Panc1 (cell line): Measurements from ENCODE around the gene RASGEF1B. TPM values are rescaled to one million over a fixed set of nuclear protein-coding genes. Genes with fewer than 3 reads are reported as not detected.

Source experiments
- ATAC-seq: fragments of 200-7000 bp; cut with Tn5 transposase; 2 replicates; pipeline ENCODE4 v1.9.1; 2020; ENCODE audit warnings: mild to moderate bottlenecking, moderate library complexity
- BruUV-seq: library from RNA; stranded (reverse); fragments of 400-500 nt; replicated peaks from 2 replicates; lab custom pipeline; 2021; lab: Mats Ljungman, UMichigan
- CTCF ChIA-PET: fragments of 300-600 bp; sonication (Branson Sonifier 250); formaldehyde crosslinking; loops from one replicate; lab custom pipeline; 2022; ENCODE audit warnings: antibody characterized with exemption; lab: Charles Lee
- POLR2A ChIA-PET: fragments of 300-600 bp; sonication (Branson Sonifier 250); formaldehyde crosslinking; loops from one replicate; lab custom pipeline; 2022; ENCODE audit warnings: antibody characterized with exemption; lab: Charles Lee
- DNase-seq: peaks from one replicate; pipeline ENCODE4 v3.0.0-alpha.2; 2010; ENCODE audit warnings: low read depth, low spot score
- H3K27ac ChIP-seq: 2 replicates; pipeline ENCODE4 v1.5.1; 2011; ENCODE audit warnings: mild to moderate bottlenecking, low read length, inconsistent platforms
- H3K27me3 ChIP-seq: fragments of 200-500 bp; sonication (Bioruptor generic); 2 replicates; pipeline ENCODE4 v1.6.0; 2014; ENCODE audit warnings: low read length, inconsistent platforms; ENCODE audit not compliant: control insufficient read depth, insufficient read depth
- H3K36me3 ChIP-seq: fragments of 200-500 bp; sonication (Bioruptor generic); 2 replicates; pipeline ENCODE4 v1.5.1; 2014; ENCODE audit warnings: inconsistent platforms, mild to moderate bottlenecking, low read length, moderate library complexity; ENCODE audit not compliant: control insufficient read depth, insufficient read depth
- H3K4me1 ChIP-seq: 2 replicates; pipeline ENCODE4 v1.5.1; 2011; ENCODE audit warnings: inconsistent platforms, mild to moderate bottlenecking, low read length, moderate library complexity; ENCODE audit not compliant: control insufficient read depth, insufficient read depth
- H3K4me3 ChIP-seq, 2 experiments: 2 replicates each; pipeline ENCODE4 v1.5.1; 2011 to 2012; ENCODE audit warnings: low read depth in 2 of 2, low read length in 2 of 2, mild to moderate bottlenecking in 2 of 2, inconsistent platforms in 1 of 2, moderate library complexity in 1 of 2
- H3K9me3 ChIP-seq: fragments of 200-500 bp; sonication (Bioruptor generic); 2 replicates; pipeline ENCODE4 v1.5.1; 2014; ENCODE audit warnings: low read depth, mild to moderate bottlenecking, inconsistent platforms, low read length, moderate library complexity; ENCODE audit not compliant: control insufficient read depth, insufficient read depth
- POLR2AphosphoS5 ChIP-seq: IDR thresholded peaks from 2 replicates; pipeline ENCODE4 v1.6.1; 2012; ENCODE audit warnings: mild to moderate bottlenecking, low read depth, low read length, moderate library complexity
- SIN3A ChIP-seq: IDR thresholded peaks from 2 replicates; pipeline ENCODE4 v1.6.1; 2012; ENCODE audit warnings: low read depth, mild to moderate bottlenecking, low read length, moderate library complexity, borderline replicate concordance; ENCODE audit not compliant: insufficient read depth
- TCF7L2 ChIP-seq: IDR thresholded peaks from 2 replicates; pipeline ENCODE4 v1.6.1; 2011; ENCODE audit warnings: mild to moderate bottlenecking, low read depth, low read length, inconsistent platforms
- in situ Hi-C: cut with HindIII; loops from 2 replicates; pipeline ENCODE4 v1.10.0; 2016; ENCODE audit warnings: low sequenced_read_pairs, low pct_unique_long_range_greater_than_20kb
- intact Hi-C: fragments of 100-400 bp; cut with micrococcal nuclease; formaldehyde crosslinking; loops from one replicate; pipeline ENCODE4 v1.10.0; 2022; ENCODE audit not compliant: unreplicated experiment
- total RNA-seq: library from RNA; stranded (reverse); gene quantifications from one replicate; pipeline ENCODE4 v1.2.1, GENCODE V29; 2021; ENCODE audit not compliant: unreplicated experiment
- TF ChIP-seq, protein P1 (sequence below), 2 experiments: IDR thresholded peaks; 2 replicates each; pipeline ENCODE4 v1.6.1; 2011 to 2012; ENCODE audit warnings: low read depth in 2 of 2, control low read depth in 1 of 2, low read length in 1 of 2, mild to moderate bottlenecking in 1 of 2, moderate library complexity in 1 of 2; ENCODE audit not compliant: insufficient read depth in 1 of 2
- TF ChIP-seq, protein P2 (sequence below): fragments of 450-650 bp; IDR thresholded peaks from 2 replicates; pipeline ENCODE4 v1.5.1; 2017; ENCODE audit warnings: mild to moderate bottlenecking

Gene RASGEF1B
- total RNA-seq, 1 experiment from 2014 or later = not detected

DNA sequence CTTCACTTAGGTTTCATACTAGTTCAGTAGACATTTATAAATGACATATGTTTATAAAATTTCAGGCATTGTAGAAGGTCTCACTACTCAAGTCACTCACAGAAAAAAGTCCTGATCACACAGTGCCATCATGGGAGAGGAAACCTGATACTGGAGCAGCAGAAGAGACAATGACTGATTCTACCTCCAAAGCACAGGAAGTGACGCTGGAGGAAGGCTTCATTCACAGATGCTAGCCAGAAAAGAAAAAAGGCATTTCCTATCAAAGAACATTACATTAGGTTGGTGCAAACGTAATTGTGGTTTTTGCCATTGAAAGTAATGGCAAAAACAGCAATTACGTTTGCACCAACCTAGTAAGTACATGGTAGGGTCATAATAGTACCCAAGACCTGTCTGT, 79.5 kb downstream of the RASGEF1B start:
- ChIA-PET CTCF (no interaction called here), POLR2A (no interaction called here)
- BruUV-seq = no TSS peak
- ATAC-seq (no peak), DNase-seq (no peak)
- H3K27me3 ChIP-seq = no peaks in the 10 kb centered on the region
- intact Hi-C loops = no loop called here
- no peak overlapping the region for H3K4me3 ChIP-seq
- H3K4me1 ChIP-seq = no peaks in the 10 kb centered on the region
- H3K27ac ChIP-seq = no peak overlapping the region
- TF ChIP-seq, protein P1, sequence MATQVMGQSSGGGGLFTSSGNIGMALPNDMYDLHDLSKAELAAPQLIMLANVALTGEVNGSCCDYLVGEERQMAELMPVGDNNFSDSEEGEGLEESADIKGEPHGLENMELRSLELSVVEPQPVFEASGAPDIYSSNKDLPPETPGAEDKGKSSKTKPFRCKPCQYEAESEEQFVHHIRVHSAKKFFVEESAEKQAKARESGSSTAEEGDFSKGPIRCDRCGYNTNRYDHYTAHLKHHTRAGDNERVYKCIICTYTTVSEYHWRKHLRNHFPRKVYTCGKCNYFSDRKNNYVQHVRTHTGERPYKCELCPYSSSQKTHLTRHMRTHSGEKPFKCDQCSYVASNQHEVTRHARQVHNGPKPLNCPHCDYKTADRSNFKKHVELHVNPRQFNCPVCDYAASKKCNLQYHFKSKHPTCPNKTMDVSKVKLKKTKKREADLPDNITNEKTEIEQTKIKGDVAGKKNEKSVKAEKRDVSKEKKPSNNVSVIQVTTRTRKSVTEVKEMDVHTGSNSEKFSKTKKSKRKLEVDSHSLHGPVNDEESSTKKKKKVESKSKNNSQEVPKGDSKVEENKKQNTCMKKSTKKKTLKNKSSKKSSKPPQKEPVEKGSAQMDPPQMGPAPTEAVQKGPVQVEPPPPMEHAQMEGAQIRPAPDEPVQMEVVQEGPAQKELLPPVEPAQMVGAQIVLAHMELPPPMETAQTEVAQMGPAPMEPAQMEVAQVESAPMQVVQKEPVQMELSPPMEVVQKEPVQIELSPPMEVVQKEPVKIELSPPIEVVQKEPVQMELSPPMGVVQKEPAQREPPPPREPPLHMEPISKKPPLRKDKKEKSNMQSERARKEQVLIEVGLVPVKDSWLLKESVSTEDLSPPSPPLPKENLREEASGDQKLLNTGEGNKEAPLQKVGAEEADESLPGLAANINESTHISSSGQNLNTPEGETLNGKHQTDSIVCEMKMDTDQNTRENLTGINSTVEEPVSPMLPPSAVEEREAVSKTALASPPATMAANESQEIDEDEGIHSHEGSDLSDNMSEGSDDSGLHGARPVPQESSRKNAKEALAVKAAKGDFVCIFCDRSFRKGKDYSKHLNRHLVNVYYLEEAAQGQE (IDR thresholded peaks at IDR 0.05; ENCODE audit: insufficient read depth in 1 of 2, low read depth in 2 of 2, low read length in 1 of 2) = no peak
- TF ChIP-seq POLR2AphosphoS5 = no peak
- TF ChIP-seq SIN3A = no peak
- TF ChIP-seq TCF7L2 = no peak
- TF ChIP-seq, protein P2, sequence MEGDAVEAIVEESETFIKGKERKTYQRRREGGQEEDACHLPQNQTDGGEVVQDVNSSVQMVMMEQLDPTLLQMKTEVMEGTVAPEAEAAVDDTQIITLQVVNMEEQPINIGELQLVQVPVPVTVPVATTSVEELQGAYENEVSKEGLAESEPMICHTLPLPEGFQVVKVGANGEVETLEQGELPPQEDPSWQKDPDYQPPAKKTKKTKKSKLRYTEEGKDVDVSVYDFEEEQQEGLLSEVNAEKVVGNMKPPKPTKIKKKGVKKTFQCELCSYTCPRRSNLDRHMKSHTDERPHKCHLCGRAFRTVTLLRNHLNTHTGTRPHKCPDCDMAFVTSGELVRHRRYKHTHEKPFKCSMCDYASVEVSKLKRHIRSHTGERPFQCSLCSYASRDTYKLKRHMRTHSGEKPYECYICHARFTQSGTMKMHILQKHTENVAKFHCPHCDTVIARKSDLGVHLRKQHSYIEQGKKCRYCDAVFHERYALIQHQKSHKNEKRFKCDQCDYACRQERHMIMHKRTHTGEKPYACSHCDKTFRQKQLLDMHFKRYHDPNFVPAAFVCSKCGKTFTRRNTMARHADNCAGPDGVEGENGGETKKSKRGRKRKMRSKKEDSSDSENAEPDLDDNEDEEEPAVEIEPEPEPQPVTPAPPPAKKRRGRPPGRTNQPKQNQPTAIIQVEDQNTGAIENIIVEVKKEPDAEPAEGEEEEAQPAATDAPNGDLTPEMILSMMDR = no peak
- in situ Hi-C loops = no loop called here
- H3K36me3 ChIP-seq = no peaks in the 10 kb centered on the region
- H3K9me3 ChIP-seq = no peaks in the 10 kb centered on the region

DNA sequence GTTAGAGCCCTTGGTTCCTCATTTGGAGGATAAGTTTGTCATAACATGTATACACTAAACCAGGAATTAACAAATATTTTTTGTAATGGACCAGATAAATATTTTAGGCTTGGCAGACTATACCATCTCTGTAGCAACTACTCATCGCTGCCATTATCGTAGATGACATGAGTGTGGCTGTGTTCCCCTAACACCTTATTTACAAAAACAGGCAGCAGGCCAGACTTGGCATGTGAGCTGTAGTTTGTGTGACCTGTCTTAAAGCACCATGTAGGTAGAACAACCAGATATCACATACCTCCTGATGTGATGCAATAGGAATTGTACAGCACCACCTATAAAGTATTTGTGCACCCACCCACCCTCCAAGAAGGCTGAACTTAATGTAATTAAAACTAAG, 82.0 kb downstream of the RASGEF1B start:
- no peak for DNase-seq
- ChIA-PET CTCF (no interaction called here), POLR2A (no interaction called here)
- no peaks in the 10 kb centered on the region for H3K36me3 ChIP-seq
- intact Hi-C loops = no loop called here
- BruUV-seq = no TSS peak
- H3K9me3 ChIP-seq = no peaks in the 10 kb centered on the region
- no peak overlapping the region for H3K27ac ChIP-seq
- no peak overlapping the region for H3K4me3 ChIP-seq
- H3K4me1 ChIP-seq = no peaks in the 10 kb centered on the region
- no peaks in the 10 kb centered on the region for H3K27me3 ChIP-seq
- TF ChIP-seq, protein P2 = no peak
- TF ChIP-seq TCF7L2 (no peak), POLR2AphosphoS5 (no peak), SIN3A (no peak)
- TF ChIP-seq, protein P1 (IDR thresholded peaks at IDR 0.05; ENCODE audit: insufficient read depth in 1 of 2, low read depth in 2 of 2, low read length in 1 of 2) = no peak
- ATAC-seq = no peak
- in situ Hi-C loops = no loop called here
